Endothelial cell of umbilical vein (primary cell): Measurements from ENCODE around the gene PTPN13. TPM values are rescaled to one million over a fixed set of nuclear protein-coding genes. Genes with fewer than 3 reads are reported as not detected.

Experiments
- BruUV-seq: library from RNA; stranded (reverse); fragments of 400-500 nt; replicated peaks from 2 replicates; lab custom pipeline; 2021; lab: Mats Ljungman, UMichigan
- CTCF ChIA-PET: fragments of 300-600, 350-600 bp; sonication (Branson Sonifier 250); formaldehyde crosslinking; loops from one replicate; lab custom pipeline; 2021; ENCODE audit warnings: antibody characterized with exemption, inconsistent platforms; lab: Charles Lee
- POLR2A ChIA-PET: fragments of 300-600, 350-600 bp; sonication (Branson Sonifier 250); formaldehyde crosslinking; loops from one replicate; lab custom pipeline; 2021; ENCODE audit warnings: antibody characterized with exemption, inconsistent platforms; lab: Charles Lee
- DNase-seq: peaks from one replicate; pipeline ENCODE4 v3.0.0-alpha.2; 2011; ENCODE audit warnings: low read depth, low spot score
- FAIRE-seq: peaks from 2 replicates; lab custom pipeline; 2011; peaks lifted over from hg19 to GRCh38; lab: Jason Lieb, UNC
- H2AFZ ChIP-seq: 2 replicates; pipeline ENCODE4 v1.6.0; 2012; ENCODE audit warnings: low read depth, low read length, control low read depth, inconsistent platforms
- H3K27ac ChIP-seq: 2 replicates; pipeline ENCODE4 v1.5.1; 2011; ENCODE audit warnings: low read depth, mild to moderate bottlenecking, control low read depth, low read length, moderate library complexity; ENCODE audit not compliant: insufficient read depth
- H3K27me3 ChIP-seq, 2 experiments: 2 replicates each; pipeline versions ENCODE4 v1.6.0 to v1.6.1; 2011; ENCODE audit warnings: low read length in 2 of 2, mixed read lengths in 1 of 2; ENCODE audit not compliant: control insufficient read depth in 2 of 2, insufficient read depth in 2 of 2
- H3K36me3 ChIP-seq, 2 experiments: 2 replicates in 1 of 2; 3 replicates in 1 of 2; pipeline ENCODE4 v1.5.1; 2011; ENCODE audit warnings: low read length in 2 of 2, mild to moderate bottlenecking in 1 of 2, moderate library complexity in 1 of 2; ENCODE audit not compliant: control insufficient read depth in 2 of 2, insufficient read depth in 2 of 2; ENCODE audit errors: extremely low read depth in 1 of 2
- H3K4me1 ChIP-seq: 3 replicates; pipeline ENCODE4 v1.5.1; 2011; ENCODE audit warnings: mild to moderate bottlenecking, low read length; ENCODE audit not compliant: control insufficient read depth, insufficient read depth; ENCODE audit errors: extremely low read depth
- H3K4me2 ChIP-seq: 2 replicates; pipeline ENCODE4 v1.6.1; 2011; ENCODE audit warnings: low read length, control low read depth, mixed read lengths; ENCODE audit not compliant: insufficient read depth
- H3K4me3 ChIP-seq, 3 experiments: fragments of 200-600 bp in 1 of 3; sonication (generic), shearing (Covaris generic) in 1 of 3; replicated peaks in 1 of 3; 2 replicates each; pipeline ENCODE4 v1.5.1; 2011 to 2016; ENCODE audit warnings: control low read depth in 3 of 3, low read length in 3 of 3, mild to moderate bottlenecking in 2 of 3, inconsistent platforms in 1 of 3, low read depth in 1 of 3, moderate library complexity in 1 of 3; ENCODE audit not compliant: insufficient read depth in 1 of 3
- H3K79me2 ChIP-seq: 2 replicates; pipeline ENCODE4 v1.6.0; 2012; ENCODE audit warnings: low read length, inconsistent platforms; ENCODE audit not compliant: control insufficient read depth, insufficient read depth
- H3K9ac ChIP-seq: replicated peaks from 2 replicates; pipeline ENCODE3; 2011; ENCODE audit warnings: low read length, control low read depth; ENCODE audit not compliant: insufficient read depth; ENCODE audit errors: extremely low read depth
- H3K9me1 ChIP-seq: replicated peaks from 3 replicates; pipeline ENCODE4 v1.6.0; 2011; ENCODE audit warnings: mild to moderate bottlenecking, low read length; ENCODE audit not compliant: control insufficient read depth, insufficient read depth; ENCODE audit errors: extremely low read depth
- H3K9me3 ChIP-seq: replicated peaks from 2 replicates; pipeline ENCODE4 v1.5.1; 2012; ENCODE audit warnings: low read length, inconsistent platforms; ENCODE audit not compliant: control insufficient read depth, insufficient read depth
- H4K20me1 ChIP-seq: replicated peaks from 2 replicates; pipeline ENCODE3; 2011; ENCODE audit warnings: mild to moderate bottlenecking, low read length; ENCODE audit not compliant: control insufficient read depth, insufficient read depth; ENCODE audit errors: extremely low read depth
- EZH2 ChIP-seq: IDR thresholded peaks from 2 replicates; pipeline ENCODE4 v1.6.1; 2012; ENCODE audit warnings: borderline replicate concordance, low read depth, mild to moderate bottlenecking, moderate library complexity, low read length, inconsistent platforms; ENCODE audit not compliant: severe bottlenecking
- FOS ChIP-seq: IDR thresholded peaks from 2 replicates; pipeline ENCODE4 v1.6.1; 2011; ENCODE audit warnings: mild to moderate bottlenecking, low read length, moderate library complexity, borderline replicate concordance; ENCODE audit not compliant: insufficient read depth
- GATA2 ChIP-seq: IDR thresholded peaks from 2 replicates; pipeline ENCODE4 v1.7.0; 2011; ENCODE audit warnings: low read depth, mild to moderate bottlenecking, moderate library complexity, mixed read lengths, low read length; ENCODE audit not compliant: insufficient read length, insufficient read depth
- JUN ChIP-seq: IDR thresholded peaks from 2 replicates; pipeline ENCODE4 v1.6.1; 2011; ENCODE audit warnings: borderline replicate concordance, low read depth; ENCODE audit not compliant: insufficient read length, insufficient read depth
- MYC ChIP-seq: IDR thresholded peaks from one replicate; pipeline ENCODE4 v1.6.1; 2011; ENCODE audit warnings: mild to moderate bottlenecking, low read depth, low read length
- POLR2A ChIP-seq: IDR thresholded peaks from 2 replicates; pipeline ENCODE4 v1.6.1; 2012; ENCODE audit warnings: low read depth, mild to moderate bottlenecking, control low read depth, low read length
- POLR2AphosphoS5 ChIP-seq: IDR thresholded peaks from 2 replicates; pipeline ENCODE4 v1.6.1; 2012; ENCODE audit warnings: low read depth, mild to moderate bottlenecking, control low read depth, low read length, moderate library complexity; ENCODE audit not compliant: insufficient read depth
- dilution Hi-C: fragments of 300-500 bp; cut with MboI; formaldehyde crosslinking; loops from one replicate; pipeline ENCODE4 v1.15.0; 2019; ENCODE audit warnings: low sequenced_read_pairs; ENCODE audit not compliant: extremely low pct_ligation_motif_present
- intact Hi-C: fragments of 100-400 bp; cut with micrococcal nuclease; formaldehyde crosslinking; loops from one replicate; pipeline ENCODE4 v1.10.0; 2022
- polyA plus RNA-seq, 4 experiments: library from polyadenylated mRNA; depleted of rRNA in 3 of 4; stranded (reverse) in 3 of 4; unstranded in 1 of 4; fragments of >200 nt; gene quantifications; 2 replicates each; pipeline versions ENCODE4 v1.2.1 to v1.2.3, GENCODE V29; 2011 to 2012; ENCODE audit warnings: missing spikeins in 1 of 4
- total RNA-seq: library from RNA; stranded (reverse); gene quantifications from 2 replicates; pipeline ENCODE4 v1.2.3, GENCODE V29; 2021
- TF ChIP-seq, protein P1 (sequence below): IDR thresholded peaks from 2 replicates; pipeline ENCODE4 v1.6.1; 2011; ENCODE audit not compliant: insufficient read depth, insufficient read length
- TF ChIP-seq, protein P2 (sequence below), 2 donors: IDR thresholded peaks; 1 replicate in 1 of 2; 2 replicates in 1 of 2; pipeline ENCODE4 v1.5.1; 2011; ENCODE audit warnings: low read length in 2 of 2, mild to moderate bottlenecking in 2 of 2, moderate library complexity in 2 of 2, control low read depth in 1 of 2, inconsistent platforms in 1 of 2, low read depth in 1 of 2; ENCODE audit not compliant: insufficient read depth in 1 of 2; ENCODE audit errors: extremely low read depth in 1 of 2

PTPN13 gene
- total and polyA plus RNA-seq, 2 donors (not counting 3 experiments of a cell fraction or from before 2014, with no cell fraction given), result 0.69 to 2.9 TPM

DNA sequence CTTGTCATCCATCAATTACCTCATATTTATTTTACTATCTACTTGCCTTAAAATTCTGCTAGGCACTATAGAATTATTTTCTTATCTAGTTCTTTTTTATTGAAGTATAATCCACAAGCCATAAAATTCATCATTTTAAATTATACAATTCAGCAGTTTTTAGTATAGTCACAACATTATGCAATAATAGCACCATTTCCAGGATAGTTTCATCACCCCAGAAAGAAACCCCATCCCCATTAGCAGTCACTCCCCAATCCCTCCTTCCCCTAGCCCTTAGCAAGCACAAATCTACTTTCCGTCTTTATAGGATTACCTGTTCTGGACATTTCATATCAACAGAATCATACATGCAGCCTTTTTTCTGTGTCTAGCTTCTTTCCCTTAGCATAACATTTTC lies 239.5 kb downstream of the PTPN13 start:
- Histone ChIP-seq H3K27ac (no peak overlapping the region), H3K4me1 (no peaks in the 10 kb centered on the region), H3K9ac (no peak overlapping the region), H3K27me3 (no peaks in the 10 kb centered on the region), H2AFZ (no peak overlapping the region), H3K79me2 (no peaks in the 10 kb centered on the region), H4K20me1 (no peaks in the 10 kb centered on the region), H3K4me3 (no peak overlapping the region), H3K4me2 (no peak overlapping the region), H3K9me1 (no peaks in the 10 kb centered on the region), H3K36me3 (no peaks in the 10 kb centered on the region), H3K9me3 (no peaks in the 10 kb centered on the region)
- TF ChIP-seq POLR2AphosphoS5 (no peak), MYC (no peak), FOS (no peak), POLR2A (no peak), EZH2 (no peak), GATA2 (no peak), JUN (no peak)
- TF ChIP-seq, protein P1, sequence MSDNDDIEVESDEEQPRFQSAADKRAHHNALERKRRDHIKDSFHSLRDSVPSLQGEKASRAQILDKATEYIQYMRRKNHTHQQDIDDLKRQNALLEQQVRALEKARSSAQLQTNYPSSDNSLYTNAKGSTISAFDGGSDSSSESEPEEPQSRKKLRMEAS, result no peak
- TF ChIP-seq, protein P2, sequence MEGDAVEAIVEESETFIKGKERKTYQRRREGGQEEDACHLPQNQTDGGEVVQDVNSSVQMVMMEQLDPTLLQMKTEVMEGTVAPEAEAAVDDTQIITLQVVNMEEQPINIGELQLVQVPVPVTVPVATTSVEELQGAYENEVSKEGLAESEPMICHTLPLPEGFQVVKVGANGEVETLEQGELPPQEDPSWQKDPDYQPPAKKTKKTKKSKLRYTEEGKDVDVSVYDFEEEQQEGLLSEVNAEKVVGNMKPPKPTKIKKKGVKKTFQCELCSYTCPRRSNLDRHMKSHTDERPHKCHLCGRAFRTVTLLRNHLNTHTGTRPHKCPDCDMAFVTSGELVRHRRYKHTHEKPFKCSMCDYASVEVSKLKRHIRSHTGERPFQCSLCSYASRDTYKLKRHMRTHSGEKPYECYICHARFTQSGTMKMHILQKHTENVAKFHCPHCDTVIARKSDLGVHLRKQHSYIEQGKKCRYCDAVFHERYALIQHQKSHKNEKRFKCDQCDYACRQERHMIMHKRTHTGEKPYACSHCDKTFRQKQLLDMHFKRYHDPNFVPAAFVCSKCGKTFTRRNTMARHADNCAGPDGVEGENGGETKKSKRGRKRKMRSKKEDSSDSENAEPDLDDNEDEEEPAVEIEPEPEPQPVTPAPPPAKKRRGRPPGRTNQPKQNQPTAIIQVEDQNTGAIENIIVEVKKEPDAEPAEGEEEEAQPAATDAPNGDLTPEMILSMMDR (IDR thresholded peaks at IDR 0.05; ENCODE audit: extremely low read depth in 1 of 2, insufficient read depth in 1 of 2, low read depth in 1 of 2, low read length in 2 of 2), result no peak
- no peak for FAIRE-seq
- CTCF ChIA-PET, result interaction anchor here (0.6 to 1.1 kb wide), 3 partner anchors 9 to 192 kb away, joined by 3 to 4 read pairs (median 3); no protein-coding TSS in a partner anchor
- BruUV-seq, result no TSS peak
- DNase-seq, result no peak
- intact Hi-C loops (no loop called here), dilution Hi-C loops (no loop called here)
- POLR2A ChIA-PET, result no interaction called here
